Epithelial cell of proximal tubule (primary cell): Measurements from ENCODE around the gene MMP28. TPM values are rescaled to one million over a fixed set of nuclear protein-coding genes. Genes with fewer than 3 reads are reported as not detected.

Experiments used
- DNase-seq: peaks from one replicate; pipeline ENCODE4 v3.0.0-alpha.2; 2011; ENCODE audit warnings: low read depth
- H3K4me3 ChIP-seq: 2 replicates; pipeline ENCODE4 v1.5.1; 2011; ENCODE audit warnings: low read depth, mild to moderate bottlenecking, low read length
- CTCF ChIP-seq: conservative IDR thresholded peaks from 2 replicates; pipeline ENCODE4 v1.5.1; 2012; ENCODE audit warnings: low read depth, mild to moderate bottlenecking, low read length
- total RNA-seq: library from RNA; depleted of rRNA; stranded (reverse); fragments of >200 nt; gene quantifications from 2 replicates; pipeline ENCODE4 v1.2.3, GENCODE V29; 2015

MMP28 gene
- total RNA-seq, 1 donor from 2014 or later, result not detected

GRCh38 chr17:35808962-35809854, 13.8 kb upstream of the MMP28 start, which contains the start of gene TAF15:
Gene TAF15, plus strand, starts transcription at chr17:35809484. Its CDS starts 86 bp downstream, at chr17:35809570.
- peak; percentile 79 for TF ChIP-seq CTCF
- DNase-seq, result peak; percentile 90
- H3K4me3 ChIP-seq, result peak within 1 kb of the TSS; percentile 85

GRCh38 chr17:35808240-35808961, 13.0 kb upstream of the MMP28 start:
- TF ChIP-seq CTCF, result no peak
- peak overlapping the region; percentile 85 for H3K4me3 ChIP-seq
- DNase-seq, result no peak

DNA sequence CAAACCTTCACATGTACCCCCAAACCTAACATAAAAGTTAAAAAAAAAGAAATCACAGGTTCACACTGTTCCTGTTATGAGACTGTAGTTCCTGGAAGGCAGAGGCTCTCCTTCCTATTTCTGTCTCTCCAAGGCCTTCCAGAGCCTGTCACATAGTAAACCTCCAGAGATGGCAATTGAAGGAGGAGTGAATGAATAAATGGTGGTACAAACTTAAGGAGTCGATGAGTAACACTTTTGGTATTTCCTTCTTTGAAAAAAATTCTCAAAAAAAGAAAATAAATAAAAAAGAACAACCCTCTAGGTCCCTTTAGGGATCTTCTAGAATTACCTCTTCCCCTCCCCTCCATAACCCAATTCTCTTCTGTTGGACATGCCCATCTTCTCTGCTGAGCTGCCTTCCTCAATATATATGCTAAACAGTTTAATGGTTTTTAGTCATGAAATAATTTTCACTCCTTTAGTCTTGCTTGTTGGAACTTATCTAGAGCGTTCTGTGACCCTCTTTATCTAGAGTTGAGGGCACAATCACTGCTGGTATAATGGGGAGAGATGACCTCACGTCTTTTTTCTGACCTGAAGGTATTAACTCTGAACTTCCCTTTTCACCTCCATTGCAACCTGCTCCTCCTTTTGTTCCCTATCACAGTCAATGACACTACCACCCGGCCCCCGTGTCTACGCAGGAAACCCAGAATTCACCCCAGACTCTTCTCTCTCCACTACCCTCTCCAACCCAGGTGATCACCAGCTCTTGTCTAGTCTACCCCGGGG, 12.1 kb upstream of the MMP28 start:
- no peak overlapping the region for H3K4me3 ChIP-seq
- no peak for DNase-seq
- TF ChIP-seq CTCF, result no peak

DNA sequence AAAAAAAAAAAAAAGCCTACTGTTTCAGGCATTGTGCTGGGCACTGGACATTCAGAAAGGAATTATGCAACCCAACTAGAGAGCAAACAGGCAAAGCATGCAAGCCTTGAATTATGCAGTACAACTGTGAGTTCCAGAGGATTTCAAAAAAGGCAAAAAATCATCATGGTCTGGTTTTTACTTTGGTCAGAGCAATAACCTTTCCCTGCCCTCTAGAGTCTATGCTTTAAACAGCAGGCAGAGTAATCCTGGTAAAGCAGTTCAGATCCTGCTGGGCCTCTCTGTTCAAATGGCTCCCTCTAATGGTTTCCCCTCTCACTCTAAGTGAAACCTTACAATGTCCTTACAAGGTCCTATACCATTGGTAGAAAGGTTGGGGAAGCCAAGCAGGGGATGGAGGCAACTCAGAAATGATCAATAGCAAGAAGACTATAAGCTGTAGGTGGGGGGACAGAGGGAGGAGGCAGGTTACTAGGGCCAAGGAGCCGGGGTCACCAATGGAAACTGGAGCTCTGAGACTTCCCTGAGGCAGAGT, 9.3 kb upstream of the MMP28 start:
- no peak overlapping the region for H3K4me3 ChIP-seq
- peak; percentile 67 for DNase-seq
- peak; percentile 100 for TF ChIP-seq CTCF

DNA sequence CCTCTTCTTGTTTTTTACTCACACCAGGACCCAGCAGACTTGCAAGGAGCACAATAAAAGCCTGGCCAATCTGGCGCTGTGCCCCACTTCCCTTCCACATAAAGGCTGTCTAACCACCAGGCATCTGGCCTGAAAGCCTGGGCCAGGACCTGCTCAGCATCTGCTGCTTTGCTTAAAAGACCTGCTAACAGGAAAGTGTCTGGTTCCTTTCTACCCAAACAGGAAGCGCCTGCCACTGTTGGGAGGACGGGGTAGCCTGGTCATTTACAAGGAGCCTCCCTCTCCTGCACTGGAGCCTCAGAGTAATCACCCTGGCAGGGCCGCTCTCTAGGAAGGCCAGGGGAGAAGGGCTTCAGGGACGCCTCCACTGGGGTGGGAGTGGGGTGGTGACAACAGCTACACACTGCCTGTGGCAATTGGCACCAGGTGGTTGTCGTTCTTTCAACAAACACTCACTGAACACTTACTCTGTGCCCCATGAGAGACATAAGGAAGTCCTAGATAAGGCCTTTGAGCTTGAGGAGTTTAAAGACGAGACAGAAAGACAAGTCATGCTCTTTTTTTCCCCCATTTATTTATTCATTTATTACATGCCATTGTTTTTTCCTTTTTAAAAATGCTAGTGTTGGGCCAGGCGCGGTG, 6.3 kb upstream of the MMP28 start:
- no peak for DNase-seq
- H3K4me3 ChIP-seq, result no peak overlapping the region
- no peak for TF ChIP-seq CTCF

GRCh38 chr17:35799942-35800341, 4.5 kb upstream of the MMP28 start:
- DNase-seq, result no peak
- TF ChIP-seq CTCF, result no peak
- H3K4me3 ChIP-seq, result no peak overlapping the region
